Hepatocyte (in vitro differentiated cells): Measurements from ENCODE around the gene IGFALS. TPM values are rescaled to one million over a fixed set of nuclear protein-coding genes. Genes with fewer than 3 reads are reported as not detected.

Experiments used
- DNase-seq: peaks from one replicate; pipeline ENCODE4 v3.0.0-alpha.2; 2016; ENCODE audit warnings: low spot score
- H2AFZ ChIP-seq: fragments of 200-600 bp; sonication (generic); 2 replicates; pipeline ENCODE4 v1.6.0; 2016; ENCODE audit warnings: antibody characterized with exemption, mild to moderate bottlenecking
- H3K27ac ChIP-seq: fragments of 200-600 bp; sonication (generic); 2 replicates; pipeline ENCODE4 v1.5.1; 2016; ENCODE audit warnings: mild to moderate bottlenecking
- H3K27me3 ChIP-seq: fragments of 200-600 bp; sonication (generic); 2 replicates; pipeline ENCODE4 v1.6.1; 2016
- H3K36me3 ChIP-seq: fragments of 200-600 bp; sonication (generic); replicated peaks from 2 replicates; pipeline ENCODE4 v1.5.1; 2016; ENCODE audit warnings: low read depth; ENCODE audit not compliant: insufficient read depth
- H3K4me1 ChIP-seq: fragments of 200-600 bp; sonication (generic); 2 replicates; pipeline ENCODE4 v1.5.1; 2016; ENCODE audit warnings: mild to moderate bottlenecking, moderate library complexity; ENCODE audit not compliant: insufficient read depth
- H3K4me2 ChIP-seq: fragments of 200-600 bp; sonication (generic); 2 replicates; pipeline ENCODE4 v1.6.0; 2016
- H3K4me3 ChIP-seq: fragments of 200-600 bp; sonication (generic); 2 replicates; pipeline ENCODE4 v1.5.1; 2016; ENCODE audit warnings: mild to moderate bottlenecking
- H3K79me2 ChIP-seq: fragments of 200-600 bp; sonication (generic); 2 replicates; pipeline ENCODE4 v1.6.0; 2017; ENCODE audit warnings: mild to moderate bottlenecking
- H3K9me2 ChIP-seq: fragments of 200-600 bp; sonication (generic); replicated peaks from 2 replicates; pipeline ENCODE4 v1.6.0; 2017; ENCODE audit warnings: mild to moderate bottlenecking; ENCODE audit not compliant: insufficient read depth
- H3K9me3 ChIP-seq: fragments of 200-600 bp; sonication (generic); 2 replicates; pipeline ENCODE4 v1.5.1; 2016; ENCODE audit warnings: low read depth, mild to moderate bottlenecking
- H4K20me1 ChIP-seq: fragments of 200-600 bp; sonication (generic); 2 replicates; pipeline ENCODE4 v1.6.0; 2016; ENCODE audit warnings: mild to moderate bottlenecking; ENCODE audit not compliant: insufficient read depth, poor library complexity, severe bottlenecking
- EZH2 ChIP-seq: fragments of 200-600 bp; sonication (generic); IDR thresholded peaks from 2 replicates; pipeline ENCODE4 v1.6.1; 2016; ENCODE audit warnings: antibody characterized with exemption, mild to moderate bottlenecking, borderline replicate concordance
- EZH2phosphoT487 ChIP-seq: fragments of 200-600 bp; sonication (generic); IDR thresholded peaks from one replicate; pipeline ENCODE4 v1.6.1; 2018; ENCODE audit warnings: antibody characterized with exemption, mild to moderate bottlenecking, low read depth, moderate library complexity; ENCODE audit not compliant: unreplicated experiment, severe bottlenecking
- WGBS: methylation state at CpG from one replicate; pipeline ENCODE4 v1.1.6; 2016; ENCODE audit warnings: low lambda C conversion rate; ENCODE audit errors: missing lambda C conversion rate; 5-methylcytosine and 5-hydroxymethylcytosine counted together
- polyA plus RNA-seq: library from polyadenylated mRNA; unstranded; fragments of >200 nt; fragmentation: Nextera tagmentation; extraction: Ambion mirVana; gene quantifications from 2 replicates; pipeline ENCODE4 v1.2.1, GENCODE V29; 2016
- total RNA-seq: library from RNA; depleted of rRNA; stranded (reverse); fragments of >200 nt; gene quantifications from 2 replicates; pipeline ENCODE4 v1.2.3, GENCODE V29; 2014
- TF ChIP-seq, protein P1 (sequence below): fragments of 200-600 bp; sonication (generic); IDR thresholded peaks from 2 replicates; pipeline ENCODE4 v1.5.1; 2016; ENCODE audit warnings: antibody characterized with exemption, mild to moderate bottlenecking; ENCODE audit not compliant: poor library complexity

The IGFALS gene
- total and polyA plus RNA-seq, 2 experiments from 2014 or later = 11.2 to 12.6 TPM

- 95% methylated on average over 43 of the region's 44 CpGs for WGBS
- H3K79me2 ChIP-seq = peaks cover 36% of the 10 kb centered on the region
- TF ChIP-seq EZH2phosphoT487 = no peak
- TF ChIP-seq EZH2 = no peak
- TF ChIP-seq, protein P1, sequence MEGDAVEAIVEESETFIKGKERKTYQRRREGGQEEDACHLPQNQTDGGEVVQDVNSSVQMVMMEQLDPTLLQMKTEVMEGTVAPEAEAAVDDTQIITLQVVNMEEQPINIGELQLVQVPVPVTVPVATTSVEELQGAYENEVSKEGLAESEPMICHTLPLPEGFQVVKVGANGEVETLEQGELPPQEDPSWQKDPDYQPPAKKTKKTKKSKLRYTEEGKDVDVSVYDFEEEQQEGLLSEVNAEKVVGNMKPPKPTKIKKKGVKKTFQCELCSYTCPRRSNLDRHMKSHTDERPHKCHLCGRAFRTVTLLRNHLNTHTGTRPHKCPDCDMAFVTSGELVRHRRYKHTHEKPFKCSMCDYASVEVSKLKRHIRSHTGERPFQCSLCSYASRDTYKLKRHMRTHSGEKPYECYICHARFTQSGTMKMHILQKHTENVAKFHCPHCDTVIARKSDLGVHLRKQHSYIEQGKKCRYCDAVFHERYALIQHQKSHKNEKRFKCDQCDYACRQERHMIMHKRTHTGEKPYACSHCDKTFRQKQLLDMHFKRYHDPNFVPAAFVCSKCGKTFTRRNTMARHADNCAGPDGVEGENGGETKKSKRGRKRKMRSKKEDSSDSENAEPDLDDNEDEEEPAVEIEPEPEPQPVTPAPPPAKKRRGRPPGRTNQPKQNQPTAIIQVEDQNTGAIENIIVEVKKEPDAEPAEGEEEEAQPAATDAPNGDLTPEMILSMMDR = no peak
Measured at GRCh38 chr16:1787322-1788094, 6.0 kb downstream of the IGFALS start.

GRCh38 chr16:1787056-1787321 is 6.5 kb downstream of the IGFALS start:
- 89% methylated on average over 6 of the region's 6 CpGs for WGBS
- H3K79me2 ChIP-seq = peaks cover 36% of the 10 kb centered on the region
- no peak overlapping the region for H3K4me3 ChIP-seq
- H3K27me3 ChIP-seq = no peaks in the 10 kb centered on the region
- H4K20me1 ChIP-seq = peaks cover 5% of the 10 kb centered on the region
- no peaks in the 10 kb centered on the region for H3K9me3 ChIP-seq
- no peak overlapping the region for H3K4me2 ChIP-seq
- no peak overlapping the region for H2AFZ ChIP-seq
- no peaks in the 10 kb centered on the region for H3K36me3 ChIP-seq
- no peak overlapping the region for H3K27ac ChIP-seq
- TF ChIP-seq, protein P1 = no peak
- TF ChIP-seq EZH2phosphoT487 (no peak), EZH2 (no peak)
- peaks cover 3% of the 10 kb centered on the region for H3K4me1 ChIP-seq
- no peaks in the 10 kb centered on the region for H3K9me2 ChIP-seq
- DNase-seq = no peak

More at GRCh38 chr16:1787322-1788094, 6.0 kb downstream of the IGFALS start:
- H3K27me3 ChIP-seq = no peaks in the 10 kb centered on the region
- no peaks in the 10 kb centered on the region for H3K9me3 ChIP-seq
- H3K36me3 ChIP-seq = no peaks in the 10 kb centered on the region
- no peak overlapping the region for H3K4me2 ChIP-seq
- no peaks in the 10 kb centered on the region for H3K9me2 ChIP-seq
- DNase-seq = no peak
- no peak overlapping the region for H3K27ac ChIP-seq
- H4K20me1 ChIP-seq = peaks cover 5% of the 10 kb centered on the region
- H3K4me1 ChIP-seq = peaks cover 3% of the 10 kb centered on the region
- no peak overlapping the region for H2AFZ ChIP-seq
- no peak overlapping the region for H3K4me3 ChIP-seq

- no peaks in the 10 kb centered on the region for H3K9me2 ChIP-seq
- 97% methylated on average over 43 of the region's 51 CpGs for WGBS
- peaks cover 41% of the 10 kb centered on the region for H3K79me2 ChIP-seq
Measured at GRCh38 chr16:1786242-1787055, 7.1 kb downstream of the IGFALS start.

More at GRCh38 chr16:1786242-1787055, 7.1 kb downstream of the IGFALS start:
- Histone ChIP-seq H3K36me3 (no peaks in the 10 kb centered on the region), H4K20me1 (peaks cover 7% of the 10 kb centered on the region), H3K4me1 (peaks cover 4% of the 10 kb centered on the region), H2AFZ (no peak overlapping the region), H3K4me3 (no peak overlapping the region), H3K9me3 (no peaks in the 10 kb centered on the region), H3K27ac (no peak overlapping the region), H3K4me2 (no peak overlapping the region), H3K27me3 (no peaks in the 10 kb centered on the region)
- DNase-seq = peak; percentile 5
- TF ChIP-seq EZH2phosphoT487 = no peak
- TF ChIP-seq, protein P1 = no peak
- no peak for TF ChIP-seq EZH2
